ENCODE results near the gene CACNA2D4.

The CACNA2D4 gene

GRCh38 chr12:1797991-1798640 is 120.3 kb downstream of the CACNA2D4 start:
- no peak for DNase-seq

- DNase-seq = peak; percentile 54
Observed at GRCh38 chr12:1797011-1797901, 121.2 kb downstream of the CACNA2D4 start.

- DNase-seq = peak; percentile 38
Observed at GRCh38 chr12:1796515-1797010, 121.9 kb downstream of the CACNA2D4 start.

- peak; percentile 92 for DNase-seq
Observed at GRCh38 chr12:1795785-1796514, 122.5 kb downstream of the CACNA2D4 start.

- DNase-seq = no peak
Observed at GRCh38 chr12:1795221-1795784, 123.1 kb downstream of the CACNA2D4 start.

GRCh38 chr12:1794440-1795090 is 123.9 kb downstream of the CACNA2D4 start:
- no peak for DNase-seq

- DNase-seq = no peak
Observed at GRCh38 chr12:1793426-1794210, 124.8 kb downstream of the CACNA2D4 start.

GRCh38 chr12:1792406-1792805 is 126.0 kb downstream of the CACNA2D4 start:
- DNase-seq = no peak

GRCh38 chr12:1791104-1791841 is 127.2 kb downstream of the CACNA2D4 start:
- DNase-seq = peak; percentile 55

- no peak for DNase-seq
Observed at GRCh38 chr12:1790444-1790843, 128.0 kb downstream of the CACNA2D4 start.

GRCh38 chr12:1787714-1788113 is 130.7 kb downstream of the CACNA2D4 start:
- DNase-seq = no peak

GRCh38 chr12:1782215-1782614 is 136.2 kb downstream of the CACNA2D4 start:
- no peak for DNase-seq

GRCh38 chr12:1781772-1782171 is 136.7 kb downstream of the CACNA2D4 start:
- no peak for DNase-seq

- DNase-seq = no peak
Observed at GRCh38 chr12:1779783-1780182, 138.7 kb downstream of the CACNA2D4 start.

GRCh38 chr12:1778911-1779310 is 139.5 kb downstream of the CACNA2D4 start:
- no peak for DNase-seq

GRCh38 chr12:1777798-1778197 is 140.7 kb downstream of the CACNA2D4 start:
- no peak for DNase-seq

- DNase-seq = no peak
Observed at GRCh38 chr12:1776170-1776921, 142.1 kb downstream of the CACNA2D4 start.

GRCh38 chr12:1773937-1774655 is 144.4 kb downstream of the CACNA2D4 start:
- no peak for DNase-seq

GRCh38 chr12:1769809-1770494 is 148.5 kb downstream of the CACNA2D4 start:
- DNase-seq = no peak
